ENCODE data around the gene HECTD1. TPM values are rescaled to one million over a fixed set of nuclear protein-coding genes. Genes with fewer than 3 reads are reported as not detected.
A peak's percentile ranks its signal among the peaks of the same experiment; 100 is the strongest.
"Not testable (repeated sequence)": the region's sequence is repeated elsewhere in the genome, so short reads cannot be mapped to it uniquely, and the experiment has no call there.

The HECTD1 gene
- total and polyA plus RNA-seq, 4 donors, result 118 to 309 (median 156) TPM

- Histone ChIP-seq H3K4me3 (ENCODE audit: low read depth, low read length) (no peak overlapping the region), H3K36me3 (ENCODE audit: control insufficient read depth, insufficient read depth, low read length) (peaks cover 5% of the 10 kb centered on the region), H3K27ac (ENCODE audit: low read depth, low read length) (no peak overlapping the region), H3K9me3 (ENCODE audit: control insufficient read depth, insufficient read depth, low read length) (no peaks in the 10 kb centered on the region), H3K4me1 (ENCODE audit: control insufficient read depth, insufficient read depth, low read length) (no peaks in the 10 kb centered on the region), H3K27me3 (ENCODE audit: control insufficient read depth, insufficient read depth, low read length) (no peaks in the 10 kb centered on the region)
- peak in 1 of 6 donors; percentile 12 for DNase-seq (ENCODE audit: low read depth in 4 of 6, low spot score in 6 of 6)
- WGBS (ENCODE audit: insufficient coverage), result 90% methylated on average over 2 of the region's 5 CpGs
Measured at GRCh38 chr14:31090883-31091764, 116.5 kb downstream of the HECTD1 start.

GRCh38 chr14:31086466-31086865 lies 121.1 kb downstream of the HECTD1 start:
- peaks cover 14% of the 10 kb centered on the region for H3K36me3 ChIP-seq (ENCODE audit: control insufficient read depth, insufficient read depth, low read length)
- not testable (repeated sequence) for H3K4me3 ChIP-seq (ENCODE audit: low read depth, low read length); H3K27ac ChIP-seq (ENCODE audit: low read depth, low read length); H3K4me1 ChIP-seq (ENCODE audit: control insufficient read depth, insufficient read depth, low read length); H3K9me3 ChIP-seq (ENCODE audit: control insufficient read depth, insufficient read depth, low read length); DNase-seq (ENCODE audit: low read depth in 4 of 6, low spot score in 6 of 6); H3K27me3 ChIP-seq (ENCODE audit: control insufficient read depth, insufficient read depth, low read length)
- 100% methylated on average over 1 of the region's 9 CpGs for WGBS (ENCODE audit: insufficient coverage)

- Histone ChIP-seq H3K4me1 (ENCODE audit: control insufficient read depth, insufficient read depth, low read length) (no peaks in the 10 kb centered on the region), H3K36me3 (ENCODE audit: control insufficient read depth, insufficient read depth, low read length) (peaks cover 18% of the 10 kb centered on the region), H3K27ac (ENCODE audit: low read depth, low read length) (no peak overlapping the region), H3K4me3 (ENCODE audit: low read depth, low read length) (no peak overlapping the region), H3K27me3 (ENCODE audit: control insufficient read depth, insufficient read depth, low read length) (no peaks in the 10 kb centered on the region), H3K9me3 (ENCODE audit: control insufficient read depth, insufficient read depth, low read length) (no peaks in the 10 kb centered on the region)
- WGBS (ENCODE audit: insufficient coverage), result 100% methylated on average over 3 of the region's 3 CpGs
- DNase-seq (ENCODE audit: low read depth in 4 of 6, low spot score in 6 of 6), result no peak
Measured at GRCh38 chr14:31085027-31085426, 122.6 kb downstream of the HECTD1 start.

GRCh38 chr14:31084385-31084784 lies 123.2 kb downstream of the HECTD1 start:
- no peak for DNase-seq (ENCODE audit: low read depth in 4 of 6, low spot score in 6 of 6)
- Histone ChIP-seq H3K4me1 (ENCODE audit: control insufficient read depth, insufficient read depth, low read length) (no peaks in the 10 kb centered on the region), H3K27ac (ENCODE audit: low read depth, low read length) (no peak overlapping the region), H3K36me3 (ENCODE audit: control insufficient read depth, insufficient read depth, low read length) (peaks cover 18% of the 10 kb centered on the region), H3K27me3 (ENCODE audit: control insufficient read depth, insufficient read depth, low read length) (no peaks in the 10 kb centered on the region), H3K4me3 (ENCODE audit: low read depth, low read length) (no peak overlapping the region), H3K9me3 (ENCODE audit: control insufficient read depth, insufficient read depth, low read length) (no peaks in the 10 kb centered on the region)
- 65% methylated on average over 2 of the region's 5 CpGs for WGBS (ENCODE audit: insufficient coverage)

- H3K36me3 ChIP-seq (ENCODE audit: control insufficient read depth, insufficient read depth, low read length), result peaks cover 18% of the 10 kb centered on the region
- H3K4me3 ChIP-seq (ENCODE audit: low read depth, low read length), result no peak overlapping the region
- no peak for DNase-seq (ENCODE audit: low read depth in 4 of 6, low spot score in 6 of 6)
- 83% methylated on average over 3 of the region's 3 CpGs for WGBS (ENCODE audit: insufficient coverage)
- H3K27me3 ChIP-seq (ENCODE audit: control insufficient read depth, insufficient read depth, low read length), result no peaks in the 10 kb centered on the region
- H3K27ac ChIP-seq (ENCODE audit: low read depth, low read length), result no peak overlapping the region
- H3K9me3 ChIP-seq (ENCODE audit: control insufficient read depth, insufficient read depth, low read length), result no peaks in the 10 kb centered on the region
- no peaks in the 10 kb centered on the region for H3K4me1 ChIP-seq (ENCODE audit: control insufficient read depth, insufficient read depth, low read length)
Measured at GRCh38 chr14:31083781-31084180, 123.8 kb downstream of the HECTD1 start.

- Histone ChIP-seq H3K27ac (ENCODE audit: low read depth, low read length) (no peak overlapping the region), H3K9me3 (ENCODE audit: control insufficient read depth, insufficient read depth, low read length) (no peaks in the 10 kb centered on the region), H3K27me3 (ENCODE audit: control insufficient read depth, insufficient read depth, low read length) (no peaks in the 10 kb centered on the region), H3K4me1 (ENCODE audit: control insufficient read depth, insufficient read depth, low read length) (no peaks in the 10 kb centered on the region), H3K4me3 (ENCODE audit: low read depth, low read length) (no peak overlapping the region), H3K36me3 (ENCODE audit: control insufficient read depth, insufficient read depth, low read length) (peaks cover 17% of the 10 kb centered on the region)
- no peak for DNase-seq (ENCODE audit: low read depth in 4 of 6, low spot score in 6 of 6)
- WGBS (ENCODE audit: insufficient coverage), result 95% methylated on average over 2 of the region's 4 CpGs
Measured at GRCh38 chr14:31080484-31080883, 127.1 kb downstream of the HECTD1 start.

- Histone ChIP-seq H3K4me3 (ENCODE audit: low read depth, low read length) (no peak overlapping the region), H3K9me3 (ENCODE audit: control insufficient read depth, insufficient read depth, low read length) (no peaks in the 10 kb centered on the region), H3K27ac (ENCODE audit: low read depth, low read length) (no peak overlapping the region), H3K36me3 (ENCODE audit: control insufficient read depth, insufficient read depth, low read length) (peaks cover 13% of the 10 kb centered on the region), H3K4me1 (ENCODE audit: control insufficient read depth, insufficient read depth, low read length) (no peaks in the 10 kb centered on the region), H3K27me3 (ENCODE audit: control insufficient read depth, insufficient read depth, low read length) (no peaks in the 10 kb centered on the region)
- 90% methylated on average over 2 of the region's 3 CpGs for WGBS (ENCODE audit: insufficient coverage)
- DNase-seq (ENCODE audit: low read depth in 4 of 6, low spot score in 6 of 6), result no peak
Measured at GRCh38 chr14:31080056-31080455, 127.5 kb downstream of the HECTD1 start.

- Histone ChIP-seq H3K4me3 (ENCODE audit: low read depth, low read length) (no peak overlapping the region), H3K27ac (ENCODE audit: low read depth, low read length) (no peak overlapping the region), H3K4me1 (ENCODE audit: control insufficient read depth, insufficient read depth, low read length) (no peaks in the 10 kb centered on the region), H3K27me3 (ENCODE audit: control insufficient read depth, insufficient read depth, low read length) (no peaks in the 10 kb centered on the region), H3K36me3 (ENCODE audit: control insufficient read depth, insufficient read depth, low read length) (peaks cover 18% of the 10 kb centered on the region), H3K9me3 (ENCODE audit: control insufficient read depth, insufficient read depth, low read length) (no peaks in the 10 kb centered on the region)
- 67% methylated on average over 1 of the region's 2 CpGs for WGBS (ENCODE audit: insufficient coverage)
- DNase-seq (ENCODE audit: low read depth in 4 of 6, low spot score in 6 of 6), result no peak
Measured at GRCh38 chr14:31078766-31079165, 128.8 kb downstream of the HECTD1 start.

- WGBS (ENCODE audit: insufficient coverage), result no CpG with 5 or more reads among the region's 2 CpGs
- Histone ChIP-seq H3K4me3 (ENCODE audit: low read depth, low read length) (no peak overlapping the region), H3K27me3 (ENCODE audit: control insufficient read depth, insufficient read depth, low read length) (no peaks in the 10 kb centered on the region), H3K27ac (ENCODE audit: low read depth, low read length) (no peak overlapping the region), H3K4me1 (ENCODE audit: control insufficient read depth, insufficient read depth, low read length) (no peaks in the 10 kb centered on the region), H3K9me3 (ENCODE audit: control insufficient read depth, insufficient read depth, low read length) (no peaks in the 10 kb centered on the region), H3K36me3 (ENCODE audit: control insufficient read depth, insufficient read depth, low read length) (peaks cover 20% of the 10 kb centered on the region)
- DNase-seq (ENCODE audit: low read depth in 4 of 6, low spot score in 6 of 6), result no peak
Measured at GRCh38 chr14:31075144-31075543, 132.4 kb downstream of the HECTD1 start.

GRCh38 chr14:31071151-31071550 lies 136.4 kb downstream of the HECTD1 start:
- no CpG with 5 or more reads among the region's 2 CpGs for WGBS (ENCODE audit: insufficient coverage)
- Histone ChIP-seq H3K9me3 (ENCODE audit: control insufficient read depth, insufficient read depth, low read length) (no peaks in the 10 kb centered on the region), H3K4me3 (ENCODE audit: low read depth, low read length) (no peak overlapping the region), H3K36me3 (ENCODE audit: control insufficient read depth, insufficient read depth, low read length) (peaks cover 20% of the 10 kb centered on the region), H3K27me3 (ENCODE audit: control insufficient read depth, insufficient read depth, low read length) (no peaks in the 10 kb centered on the region), H3K27ac (ENCODE audit: low read depth, low read length) (no peak overlapping the region), H3K4me1 (ENCODE audit: control insufficient read depth, insufficient read depth, low read length) (no peaks in the 10 kb centered on the region)
- no peak for DNase-seq (ENCODE audit: low read depth in 4 of 6, low spot score in 6 of 6)
